Adrenal gland (tissue), 12 donors: ENCODE results near the gene DPH7. TPM values are rescaled to one million over a fixed set of nuclear protein-coding genes. Genes with fewer than 3 reads are reported as not detected.
"Not testable (repeated sequence)": the region's sequence is repeated elsewhere in the genome, so short reads cannot be mapped to it uniquely, and the experiment has no call there.

Experiments used
- DNase-seq, 7 donors: peaks; one replicate each; pipeline ENCODE4 v3.0.0-alpha.2; 2019 to 2020
- H3K27ac ChIP-seq, 5 donors: fragments of 200-600 bp; sonication (generic) in 4 of 5; 1 replicate in 3 of 5; 2 replicates in 2 of 5; pipeline versions ENCODE4 v1.5.1 to v1.8.0; 2016 to 2020; ENCODE audit warnings: mild to moderate bottlenecking in 1 of 5
- H3K27me3 ChIP-seq: fragments of 200-600 bp; 2 replicates; pipeline ENCODE4 v1.8.0; 2021
- H3K36me3 ChIP-seq, 2 donors: fragments of 200-600 bp; replicated peaks in 1 of 2; 1 replicate in 1 of 2; 2 replicates in 1 of 2; pipeline versions ENCODE4 v1.5.1 to v1.8.0; 2018 to 2022
- H3K4me1 ChIP-seq, 2 donors: fragments of 200-600 bp; replicated peaks in 1 of 2; 1 replicate in 1 of 2; 2 replicates in 1 of 2; pipeline versions ENCODE4 v1.5.1 to v1.8.0; 2018 to 2021
- H3K4me3 ChIP-seq, 4 donors: fragments of 200-600 bp; sonication (generic) in 3 of 4; one replicate each; pipeline ENCODE4 v1.5.1; 2016 to 2018
- H3K9me3 ChIP-seq, 3 donors: fragments of 200-600 bp; sonication (generic) in 1 of 3; replicated peaks in 1 of 3; 1 replicate in 2 of 3; 2 replicates in 1 of 3; pipeline versions ENCODE4 v1.5.1 to v1.8.0; 2016 to 2021
- POLR2A ChIP-seq, 2 donors: fragments of 450-650 bp; IDR thresholded peaks; one replicate each; pipeline ENCODE4 v1.6.1; 2017; ENCODE audit warnings: antibody characterized with exemption in 2 of 2, mild to moderate bottlenecking in 2 of 2, moderate library complexity in 1 of 2
- WGBS, 4 donors: extraction: QIAGEN DNeasy Blood & Tissue Kit in 2 of 4; methylation state at CpG; one replicate each; pipeline versions ENCODE4 v1.1.5 to v1.1.7; 2013 to 2017; 5-methylcytosine and 5-hydroxymethylcytosine counted together
- intact Hi-C, 2 donors: fragments of 100-400 bp; cut with DNase I; formaldehyde crosslinking; loops; one replicate each; pipeline versions ENCODE4 v1.14.1 to v1.15.0; 2022 to 2023
- polyA plus RNA-seq, 3 donors: library from polyadenylated mRNA; stranded (reverse); fragments of 200-250 nt in 2 of 3; fragments of 350-450 nt in 1 of 3; fragmentation: Illumina TruSeq in 1 of 3; extraction: RNeasy Lipid Tissue Mini Kit (QIAGEN cat#74804) in 1 of 3; gene quantifications; one replicate each; pipeline ENCODE4 v1.2.3, GENCODE V29; 2013 to 2014
- total RNA-seq, 9 donors: library from RNA; depleted of rRNA in 4 of 9; stranded (reverse); fragments of >200 nt in 4 of 9; fragments of 120-200 nt in 1 of 9; fragmentation: NEBNext Ultra II Directional in 1 of 9; extraction: Animal tissue kit (Norgen Biotek cat#: 25700) in 1 of 9; gene quantifications; one replicate each; pipeline versions ENCODE4 v1.1.0 to v1.2.4, GENCODE V29; 2013 to 2023
- TF ChIP-seq, protein P1 (sequence below), 6 experiments: fragments of 450-650 bp in 4 of 6; fragments of 200-600 bp in 2 of 6; sonication (generic) in 1 of 6; IDR thresholded peaks; 1 replicate in 5 of 6; 2 replicates in 1 of 6; pipeline versions ENCODE4 v1.5.1 to v1.8.0; 2016 to 2021; ENCODE audit warnings: antibody characterized with exemption in 6 of 6, mild to moderate bottlenecking in 2 of 6, moderate library complexity in 1 of 6
- donor health status: healthy with polysubstance abuse.
- donor health status: Bipolar disorder and iron deficiency.
- donor health status: DM: yes; HTN: yes; CAD: no.
- donor health status: DM: no; HTN: no; CAD: no.
- donor health status: DM: no; HTN: no; CAD: no.
- donor health status: DM: yes; HTN: yes; CAD: no.

Gene DPH7
- total and polyA plus RNA-seq, 12 donors: 17.2 to 88.3 (median 28.9) TPM

DNA sequence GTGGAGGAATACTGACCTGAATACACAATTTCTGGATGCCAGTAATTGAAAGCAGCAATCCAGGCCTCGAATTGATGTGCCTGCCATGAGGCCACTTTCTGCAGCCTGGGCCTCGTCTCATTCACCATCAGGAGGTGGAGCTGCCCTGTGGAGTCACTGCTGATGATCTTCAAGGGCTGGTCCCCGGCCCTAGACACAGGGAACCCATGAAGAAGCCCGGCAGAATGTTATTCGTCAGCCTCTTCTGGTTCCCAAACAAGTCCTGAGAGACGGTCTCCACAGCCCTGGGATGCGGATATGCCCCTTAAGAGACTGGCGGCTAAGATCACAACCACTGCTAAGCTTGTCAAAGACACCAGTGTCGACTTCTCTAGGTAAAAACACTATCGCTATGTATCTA lies 4.5 kb downstream of the DPH7 start:
- no peaks in the 10 kb centered on the region for H3K27me3 ChIP-seq
- intact Hi-C loops: no loop called here
- no peak overlapping the region for H3K27ac ChIP-seq
- 89 to 92% (median 92%) methylated on average over 6 to 10 of the region's 10 CpGs for WGBS, 4 donors
- no peaks in the 10 kb centered on the region for H3K9me3 ChIP-seq
- peaks cover 0 to 46% of the 10 kb centered on the region in 2 donors for H3K36me3 ChIP-seq
- no peak overlapping the region for H3K4me3 ChIP-seq
- no peak for DNase-seq
- peaks cover 23 to 24% of the 10 kb centered on the region in 2 donors for H3K4me1 ChIP-seq
- TF ChIP-seq, protein P1, sequence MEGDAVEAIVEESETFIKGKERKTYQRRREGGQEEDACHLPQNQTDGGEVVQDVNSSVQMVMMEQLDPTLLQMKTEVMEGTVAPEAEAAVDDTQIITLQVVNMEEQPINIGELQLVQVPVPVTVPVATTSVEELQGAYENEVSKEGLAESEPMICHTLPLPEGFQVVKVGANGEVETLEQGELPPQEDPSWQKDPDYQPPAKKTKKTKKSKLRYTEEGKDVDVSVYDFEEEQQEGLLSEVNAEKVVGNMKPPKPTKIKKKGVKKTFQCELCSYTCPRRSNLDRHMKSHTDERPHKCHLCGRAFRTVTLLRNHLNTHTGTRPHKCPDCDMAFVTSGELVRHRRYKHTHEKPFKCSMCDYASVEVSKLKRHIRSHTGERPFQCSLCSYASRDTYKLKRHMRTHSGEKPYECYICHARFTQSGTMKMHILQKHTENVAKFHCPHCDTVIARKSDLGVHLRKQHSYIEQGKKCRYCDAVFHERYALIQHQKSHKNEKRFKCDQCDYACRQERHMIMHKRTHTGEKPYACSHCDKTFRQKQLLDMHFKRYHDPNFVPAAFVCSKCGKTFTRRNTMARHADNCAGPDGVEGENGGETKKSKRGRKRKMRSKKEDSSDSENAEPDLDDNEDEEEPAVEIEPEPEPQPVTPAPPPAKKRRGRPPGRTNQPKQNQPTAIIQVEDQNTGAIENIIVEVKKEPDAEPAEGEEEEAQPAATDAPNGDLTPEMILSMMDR (IDR thresholded peaks at IDR 0.05): no peak
- no peak for TF ChIP-seq POLR2A (IDR thresholded peaks at IDR 0.05)

DNA sequence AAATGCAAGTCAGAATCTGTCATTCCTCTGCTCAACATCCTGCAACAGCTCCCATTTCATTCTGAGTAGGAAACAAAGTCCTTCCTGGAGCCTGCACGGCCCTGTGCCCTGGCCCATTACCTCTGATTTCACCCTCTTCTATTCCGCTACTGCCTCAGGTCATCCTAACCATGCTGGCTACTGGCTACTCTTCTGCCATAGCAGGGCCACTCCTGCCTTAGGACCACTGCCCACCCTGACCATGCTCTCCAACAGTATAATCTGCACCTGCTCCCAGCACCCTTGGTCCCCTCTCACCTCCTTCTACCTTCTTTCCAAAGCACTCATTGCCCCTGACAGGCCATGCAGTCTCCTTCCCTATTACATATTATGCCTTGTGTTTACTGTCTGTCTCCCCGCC lies 8.2 kb downstream of the DPH7 start:
- Histone ChIP-seq H3K27me3 (no peaks in the 10 kb centered on the region), H3K9me3 (no peaks in the 10 kb centered on the region), H3K4me3 (no peak overlapping the region), H3K27ac (no peak overlapping the region), H3K4me1 (no peaks in the 10 kb centered on the region), H3K36me3 (peaks cover 0 to 40% of the 10 kb centered on the region in 2 donors)
- DNase-seq: no peak
- intact Hi-C loops: no loop called here
- WGBS, 4 donors: 95 to 98% (median 97%) methylated on average over 3 of the region's 3 CpGs
- TF ChIP-seq POLR2A (IDR thresholded peaks at IDR 0.05): no peak
- TF ChIP-seq, protein P1 (IDR thresholded peaks at IDR 0.05): no peak

DNA sequence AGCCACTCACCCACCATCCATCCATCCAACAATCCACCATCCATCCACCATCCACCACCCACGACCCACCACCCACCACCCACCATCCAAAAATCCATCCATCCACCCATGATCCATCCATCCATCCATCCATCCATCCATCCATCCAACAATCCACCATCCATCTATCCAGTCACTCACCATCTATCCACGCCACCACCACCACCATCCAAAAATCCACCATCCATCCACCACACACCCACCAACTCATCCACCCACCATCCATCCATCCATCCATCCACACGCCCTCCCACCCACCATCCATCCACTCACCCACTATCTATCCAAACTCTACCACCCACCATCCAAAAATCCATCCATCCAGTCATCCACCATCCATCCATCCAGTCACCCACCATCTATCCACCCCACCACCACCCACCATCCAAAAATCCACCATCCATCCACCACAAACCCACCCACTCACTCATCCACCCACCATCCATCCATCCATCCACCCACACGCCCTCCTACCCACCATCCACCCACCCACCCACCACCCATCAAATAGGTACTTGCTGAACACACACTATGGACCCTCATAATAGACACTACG lies 9.0 kb downstream of the DPH7 start:
- Histone ChIP-seq H3K36me3 (peaks cover 0 to 34% of the 10 kb centered on the region in 2 donors), H3K4me3 (no peak overlapping the region), H3K9me3 (no peaks in the 10 kb centered on the region), H3K4me1 (no peaks in the 10 kb centered on the region), H3K27me3 (no peaks in the 10 kb centered on the region), H3K27ac (no peak overlapping the region)
- 95 to 98% (median 97%) methylated on average over 5 of the region's 5 CpGs for WGBS, 4 donors
- DNase-seq: no peak
- TF ChIP-seq, protein P1 (IDR thresholded peaks at IDR 0.05): no peak
- no peak for TF ChIP-seq POLR2A (IDR thresholded peaks at IDR 0.05)
- intact Hi-C loops: no loop called here

DNA sequence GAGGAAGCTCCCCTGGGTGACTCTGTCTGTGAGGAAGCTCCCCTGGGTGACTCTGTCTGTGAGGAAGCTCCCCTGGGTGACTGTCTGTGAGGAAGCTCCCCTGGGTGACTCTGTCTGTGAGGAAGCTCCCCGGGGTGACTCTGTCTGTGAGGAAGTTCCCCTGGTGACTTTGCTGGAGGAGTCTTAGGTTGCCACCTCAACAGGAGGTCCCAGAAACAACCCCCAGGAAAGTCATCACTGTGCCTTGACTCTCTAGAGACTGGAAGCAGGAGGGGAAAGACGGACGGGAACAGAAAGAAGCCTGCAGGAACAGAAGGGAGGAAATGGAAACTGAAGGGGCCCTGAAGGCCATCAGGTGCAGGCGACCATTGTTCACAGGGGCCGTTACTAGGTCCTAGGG lies 10.3 kb downstream of the DPH7 start:
- intact Hi-C loops, H3K27me3 ChIP-seq, DNase-seq, H3K4me1 ChIP-seq, H3K9me3 ChIP-seq, H3K4me3 ChIP-seq, H3K27ac ChIP-seq: not testable (repeated sequence)
- H3K36me3 ChIP-seq: peaks cover 0 to 34% of the 10 kb centered on the region in 2 donors
- WGBS, 4 donors: 85 to 89% (median 88%) methylated on average over 4 to 5 of the region's 5 CpGs

DNA sequence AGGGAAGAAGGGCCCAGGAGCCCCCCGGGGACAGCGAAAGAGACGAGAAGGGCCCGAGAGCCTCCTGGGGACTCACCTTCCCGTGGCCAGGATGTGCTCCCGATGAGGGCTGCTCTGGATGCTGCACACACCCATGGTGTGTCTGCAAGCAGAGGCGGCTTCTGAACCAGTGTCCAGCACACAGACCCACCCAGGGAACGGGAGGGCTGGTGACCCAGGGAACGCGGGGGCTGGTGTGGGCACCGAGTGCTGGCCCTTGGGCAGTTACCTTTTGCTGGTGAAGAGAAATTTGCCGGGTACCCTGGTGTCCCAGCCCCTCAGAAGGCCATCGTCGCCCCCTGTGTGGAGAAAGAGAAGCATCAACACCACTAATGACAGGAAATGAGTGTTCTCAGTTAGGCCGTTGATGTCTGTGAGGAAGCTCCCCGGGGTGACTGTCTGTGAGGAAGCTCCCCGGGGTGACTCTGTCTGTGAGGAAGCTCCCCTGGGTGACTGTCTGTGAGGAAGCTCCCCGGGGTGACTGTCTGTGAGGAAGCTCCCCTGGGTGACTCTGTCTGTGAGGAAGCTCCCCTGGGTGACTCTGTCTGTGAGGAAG lies 13.8 kb downstream of the DPH7 start:
- intact Hi-C loops: no loop called here
- Histone ChIP-seq H3K9me3 (no peaks in the 10 kb centered on the region), H3K4me1 (no peaks in the 10 kb centered on the region), H3K27me3 (no peaks in the 10 kb centered on the region), H3K27ac (no peak overlapping the region), H3K4me3 (no peak overlapping the region), H3K36me3 (peaks cover 0 to 22% of the 10 kb centered on the region in 2 donors)
- 90 to 92% (median 91%) methylated on average over 14 to 17 of the region's 18 CpGs for WGBS, 4 donors
- no peak for DNase-seq
- TF ChIP-seq, protein P1 (IDR thresholded peaks at IDR 0.05): no peak
- no peak for TF ChIP-seq POLR2A (IDR thresholded peaks at IDR 0.05)
